ENCODE measurements around the gene ANKRD49.

ANKRD49 gene

GRCh38 chr11:94521684-94522083, 27.9 kb downstream of the ANKRD49 start:
- Histone ChIP-seq H3K23ac (ENCODE audit: low read length) (no peak overlapping the region), H4K91ac (ENCODE audit: low read depth, low read length) (no peak overlapping the region), H3K9ac (ENCODE audit: low read length) (no peak overlapping the region), H2BK5ac (ENCODE audit: low read depth, low read length, poor library complexity) (no peak overlapping the region), H3K27me3 (ENCODE audit: insufficient read depth, low read length) (no peaks in the 10 kb centered on the region), H4K8ac (ENCODE audit: low read depth, low read length) (no peak overlapping the region), H3K79me1 (ENCODE audit: low read length) (no peaks in the 10 kb centered on the region), H2BK120ac (ENCODE audit: insufficient read depth, low read length, poor library complexity) (no peak overlapping the region), H3K4me2 (ENCODE audit: low read length) (no peak overlapping the region), H3K36me3 (ENCODE audit: control insufficient read depth in 1 of 2, insufficient read depth in 2 of 2, low read length in 2 of 2) (no peaks in the 10 kb centered on the region), H3K18ac (ENCODE audit: low read length) (no peak overlapping the region), H4K12ac (ENCODE audit: low read depth, low read length) (no peak overlapping the region), H3K14ac (ENCODE audit: low read length) (no peak overlapping the region), H3K4me1 (ENCODE audit: control insufficient read depth in 1 of 2, insufficient read depth in 2 of 2, low read length in 2 of 2) (peaks cover 0 to 4% of the 10 kb centered on the region in 2 experiments), H2AK5ac (ENCODE audit: low read length) (no peak overlapping the region), H3K4ac (ENCODE audit: low read depth, low read length) (no peak overlapping the region), H2BK12ac (ENCODE audit: low read length) (no peak overlapping the region), H3K27ac (ENCODE audit: low read depth, low read length) (no peak overlapping the region), H3K9me3 (ENCODE audit: insufficient read depth, low read depth, low read length) (no peaks in the 10 kb centered on the region), H3K4me3 (ENCODE audit: low read depth, low read length) (no peak overlapping the region), H2AFZ (ENCODE audit: insufficient read depth, low read length, poor library complexity) (no peak overlapping the region), H3K79me2 (ENCODE audit: control insufficient read depth, insufficient read depth, low read length, poor library complexity) (no peaks in the 10 kb centered on the region)
- WGBS (ENCODE audit: extremely low coverage, insufficient coverage, insufficient read length) = no CpG with 5 or more reads among the region's 5 CpGs
- peak in 1 of 2 donors; percentile 55 for DNase-seq

- Histone ChIP-seq H3K79me1 (ENCODE audit: low read length) (no peaks in the 10 kb centered on the region), H3K27me3 (ENCODE audit: insufficient read depth, low read length) (no peaks in the 10 kb centered on the region), H4K91ac (ENCODE audit: low read depth, low read length) (no peak overlapping the region), H2AK5ac (ENCODE audit: low read length) (no peak overlapping the region), H3K79me2 (ENCODE audit: control insufficient read depth, insufficient read depth, low read length, poor library complexity) (no peaks in the 10 kb centered on the region), H4K12ac (ENCODE audit: low read depth, low read length) (no peak overlapping the region), H3K4me3 (ENCODE audit: low read depth, low read length) (no peak overlapping the region), H4K8ac (ENCODE audit: low read depth, low read length) (no peak overlapping the region), H3K27ac (ENCODE audit: low read depth, low read length) (no peak overlapping the region), H2BK5ac (ENCODE audit: low read depth, low read length, poor library complexity) (no peak overlapping the region), H2AFZ (ENCODE audit: insufficient read depth, low read length, poor library complexity) (no peak overlapping the region), H3K9ac (ENCODE audit: low read length) (no peak overlapping the region), H3K4me2 (ENCODE audit: low read length) (no peak overlapping the region), H3K36me3 (ENCODE audit: control insufficient read depth in 1 of 2, insufficient read depth in 2 of 2, low read length in 2 of 2) (no peaks in the 10 kb centered on the region), H2BK12ac (ENCODE audit: low read length) (no peak overlapping the region), H2BK120ac (ENCODE audit: insufficient read depth, low read length, poor library complexity) (no peak overlapping the region), H3K23ac (ENCODE audit: low read length) (no peak overlapping the region), H3K4me1 (ENCODE audit: control insufficient read depth in 1 of 2, insufficient read depth in 2 of 2, low read length in 2 of 2) (peaks cover 0 to 7% of the 10 kb centered on the region in 2 experiments), H3K14ac (ENCODE audit: low read length) (no peak overlapping the region), H3K4ac (ENCODE audit: low read depth, low read length) (no peak overlapping the region), H3K9me3 (ENCODE audit: insufficient read depth, low read depth, low read length) (no peaks in the 10 kb centered on the region), H3K18ac (ENCODE audit: low read length) (no peak overlapping the region)
- no CpG with 5 or more reads among the region's 1 CpG for WGBS (ENCODE audit: extremely low coverage, insufficient coverage, insufficient read length)
- peak in 1 of 2 donors; percentile 33 for DNase-seq
These were observed 30.6 kb downstream of the ANKRD49 start for GRCh38 chr11:94524341-94524740.

GRCh38 chr11:94525546-94526324, 32.0 kb downstream of the ANKRD49 start:
- no peak overlapping the region for H2BK120ac ChIP-seq (ENCODE audit: insufficient read depth, low read length, poor library complexity)
- H3K18ac ChIP-seq (ENCODE audit: low read length) = no peak overlapping the region
- H3K79me1 ChIP-seq (ENCODE audit: low read length) = no peaks in the 10 kb centered on the region
- no peak overlapping the region for H3K4ac ChIP-seq (ENCODE audit: low read depth, low read length)
- no peak overlapping the region for H4K8ac ChIP-seq (ENCODE audit: low read depth, low read length)
- H3K4me2 ChIP-seq (ENCODE audit: low read length) = no peak overlapping the region
- no peak overlapping the region for H2AFZ ChIP-seq (ENCODE audit: insufficient read depth, low read length, poor library complexity)
- no peak for DNase-seq
- H3K4me1 ChIP-seq (ENCODE audit: control insufficient read depth in 1 of 2, insufficient read depth in 2 of 2, low read length in 2 of 2) = peaks cover 0 to 7% of the 10 kb centered on the region in 2 experiments
- H3K23ac ChIP-seq (ENCODE audit: low read length) = no peak overlapping the region
- H3K4me3 ChIP-seq (ENCODE audit: low read depth, low read length) = no peak overlapping the region
- no peak overlapping the region for H2BK5ac ChIP-seq (ENCODE audit: low read depth, low read length, poor library complexity)
- no peak overlapping the region for H2AK5ac ChIP-seq (ENCODE audit: low read length)
- H3K27me3 ChIP-seq (ENCODE audit: insufficient read depth, low read length) = no peaks in the 10 kb centered on the region
- H3K36me3 ChIP-seq (ENCODE audit: control insufficient read depth in 1 of 2, insufficient read depth in 2 of 2, low read length in 2 of 2) = no peaks in the 10 kb centered on the region
- H3K79me2 ChIP-seq (ENCODE audit: control insufficient read depth, insufficient read depth, low read length, poor library complexity) = no peaks in the 10 kb centered on the region
- no peak overlapping the region for H3K14ac ChIP-seq (ENCODE audit: low read length)
- no peak overlapping the region for H4K91ac ChIP-seq (ENCODE audit: low read depth, low read length)
- no peaks in the 10 kb centered on the region for H3K9me3 ChIP-seq (ENCODE audit: insufficient read depth, low read depth, low read length)
- no peak overlapping the region for H3K9ac ChIP-seq (ENCODE audit: low read length)
- H2BK12ac ChIP-seq (ENCODE audit: low read length) = no peak overlapping the region
- no peak overlapping the region for H3K27ac ChIP-seq (ENCODE audit: low read depth, low read length)
- H4K12ac ChIP-seq (ENCODE audit: low read depth, low read length) = no peak overlapping the region
- WGBS (ENCODE audit: extremely low coverage, insufficient coverage, insufficient read length) = no CpG with 5 or more reads among the region's 5 CpGs

DNA sequence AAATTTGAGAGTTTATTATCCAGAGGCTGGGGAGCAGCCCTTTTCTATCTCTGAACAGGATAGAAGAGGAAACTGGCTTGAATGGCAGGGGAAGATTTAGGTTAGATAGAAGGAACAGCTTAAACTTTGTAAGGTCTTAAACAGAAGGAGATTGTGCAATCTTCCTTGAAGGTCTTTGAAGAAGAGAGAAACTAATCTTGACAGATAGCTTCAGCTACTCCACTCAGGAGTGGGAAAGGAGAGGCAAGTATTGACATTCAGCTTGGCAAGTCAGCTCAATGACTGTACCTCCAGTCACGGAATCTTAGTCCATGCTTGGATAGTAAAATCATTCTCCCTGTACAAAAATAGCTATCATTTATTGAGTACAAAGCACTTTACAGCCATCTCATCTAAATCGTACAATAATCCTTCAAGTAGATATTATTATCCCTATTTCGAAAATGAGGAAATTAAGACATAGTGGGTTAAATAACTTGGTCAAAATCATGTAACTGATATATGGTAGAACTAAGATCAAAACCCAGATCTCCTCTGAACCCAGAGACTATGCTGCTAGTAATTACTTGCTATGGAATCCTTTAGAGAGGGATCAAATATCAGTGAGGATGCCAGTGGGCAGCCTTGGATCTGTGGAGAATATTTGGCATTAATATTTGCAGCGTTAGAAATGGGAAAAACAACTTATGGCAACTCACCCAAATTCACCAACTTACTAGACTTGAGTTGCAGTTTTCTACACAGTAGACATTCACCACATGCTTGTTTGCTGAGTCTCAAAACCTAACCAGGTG, 33.1 kb downstream of the ANKRD49 start:
- H3K27ac ChIP-seq (ENCODE audit: low read depth, low read length) = no peak overlapping the region
- no CpG with 5 or more reads among the region's 4 CpGs for WGBS (ENCODE audit: extremely low coverage, insufficient coverage, insufficient read length)

More for the DNA sequence above, 33.1 kb downstream of the ANKRD49 start:
- Histone ChIP-seq H3K14ac (ENCODE audit: low read length) (no peak overlapping the region), H4K91ac (ENCODE audit: low read depth, low read length) (no peak overlapping the region), H2AK5ac (ENCODE audit: low read length) (no peak overlapping the region), H3K4me3 (ENCODE audit: low read depth, low read length) (no peak overlapping the region), H3K4me2 (ENCODE audit: low read length) (no peak overlapping the region), H4K12ac (ENCODE audit: low read depth, low read length) (no peak overlapping the region), H3K27me3 (ENCODE audit: insufficient read depth, low read length) (no peaks in the 10 kb centered on the region), H3K36me3 (ENCODE audit: control insufficient read depth in 1 of 2, insufficient read depth in 2 of 2, low read length in 2 of 2) (no peaks in the 10 kb centered on the region), H2BK12ac (ENCODE audit: low read length) (no peak overlapping the region), H3K23ac (ENCODE audit: low read length) (no peak overlapping the region), H4K8ac (ENCODE audit: low read depth, low read length) (no peak overlapping the region), H3K79me1 (ENCODE audit: low read length) (no peaks in the 10 kb centered on the region), H2AFZ (ENCODE audit: insufficient read depth, low read length, poor library complexity) (no peak overlapping the region), H3K79me2 (ENCODE audit: control insufficient read depth, insufficient read depth, low read length, poor library complexity) (no peaks in the 10 kb centered on the region), H3K9ac (ENCODE audit: low read length) (no peak overlapping the region), H3K18ac (ENCODE audit: low read length) (no peak overlapping the region), H3K4me1 (ENCODE audit: control insufficient read depth in 1 of 2, insufficient read depth in 2 of 2, low read length in 2 of 2) (peaks cover 0 to 5% of the 10 kb centered on the region in 2 experiments), H2BK5ac (ENCODE audit: low read depth, low read length, poor library complexity) (no peak overlapping the region), H2BK120ac (ENCODE audit: insufficient read depth, low read length, poor library complexity) (no peak overlapping the region), H3K9me3 (ENCODE audit: insufficient read depth, low read depth, low read length) (no peaks in the 10 kb centered on the region), H3K4ac (ENCODE audit: low read depth, low read length) (no peak overlapping the region)
- DNase-seq = no peak
